ENCODE results near the gene PPIA. TPM values are rescaled to one million over a fixed set of nuclear protein-coding genes. Genes with fewer than 3 reads are reported as not detected.

The PPIA gene
- total and polyA plus RNA-seq, 2 donors (not counting 1 experiment from before 2014, with no cell fraction given): 807 to 1,498 TPM

- peak; percentile 80 for ATAC-seq (ENCODE audit: low read depth)
These were observed 51.6 kb downstream of the PPIA start, which contains the start of gene H2AZ2 for GRCh38 chr7:44847920-44848634. Gene H2AZ2, minus strand, starts transcription at chr7:44848087. Its CDS starts 116 bp downstream, at chr7:44847971.

More at GRCh38 chr7:44847920-44848634, 51.6 kb downstream of the PPIA start, which contains the start of gene H2AZ2:
- ChIA-PET CTCF (interaction anchor here (0.7 to 7.0 kb wide), 29 partner anchors 9 to 289 kb away, joined by 3 to 54 read pairs (median 5); partner anchors contain the start of genes DDX56, OGDH, PPIA and TMED4), POLR2A (interaction anchor here (0.6 to 2.4 kb wide), 17 partner anchors 13 to 779 kb away, joined by 3 to 11 read pairs (median 6); partner anchors contain the start of genes DDX56, OGDH, PPIA and PURB)
- Histone ChIP-seq H4K20me1 (ENCODE audit: control insufficient read depth, insufficient read depth, low read length, poor library complexity, severe bottlenecking) (peaks cover 15% of the 10 kb centered on the region), H3K9ac (ENCODE audit: low read length) (peak within 1 kb of the TSS; percentile 73), H3K79me2 (ENCODE audit: control insufficient read depth, insufficient read depth, low read length) (peaks cover 33% of the 10 kb centered on the region), H3K9me3 (ENCODE audit: control extremely low read depth in 1 of 3, control insufficient read depth in 2 of 3, insufficient read depth in 1 of 3, low read length in 2 of 3) (no peaks in the 10 kb centered on the region), H3K27ac (ENCODE audit: low read length in 2 of 2) (peak within 1 kb of the TSS; percentile 94), H3K4me1 (ENCODE audit: control insufficient read depth in 2 of 2, insufficient read depth in 2 of 2, low read length in 2 of 2) (peaks cover 16 to 24% of the 10 kb centered on the region in 2 donors), H2AFZ (ENCODE audit: insufficient read depth, low read depth, low read length, poor library complexity, severe bottlenecking) (peak within 1 kb of the TSS; percentile 93), H3K4me3 (ENCODE audit: control extremely low read depth in 1 of 5, extremely low read depth in 1 of 5, insufficient read depth in 1 of 5, low read depth in 2 of 5, low read length in 4 of 5) (peak within 1 kb of the TSS; percentile 67 to 97 (median 85)), H3K27me3 (replicated peaks in 1 of 4; ENCODE audit: control extremely low read depth in 1 of 4, control insufficient read depth in 3 of 4, insufficient read depth in 4 of 4, low read length in 3 of 4) (no peaks in the 10 kb centered on the region), H3K4me2 (replicated peaks; ENCODE audit: low read depth, low read length, poor library complexity, severe bottlenecking) (peak within 1 kb of the TSS; percentile 92), H3K36me3 (replicated peaks in 1 of 2; ENCODE audit: control extremely low read depth in 1 of 2, control insufficient read depth in 1 of 2, extremely low read depth in 1 of 2, insufficient read depth in 2 of 2, low read length in 1 of 2) (no peaks in the 10 kb centered on the region)
- H3K27me3 Mint-ChIP-seq: no peaks in the 10 kb centered on the region
- WGBS (ENCODE audit: insufficient coverage): under 1% methylated on average over 70 of the region's 70 CpGs
- intact Hi-C loops (cut with micrococcal nuclease): loop anchor here (1.0 to 5.0 kb wide), 16 partner anchors 9 to 606 kb away; partner anchors contain the start of genes CCM2, NUDCD3, OGDH and PPIA
- H3K9me3 Mint-ChIP-seq (ENCODE audit: insufficient read depth): no peaks in the 10 kb centered on the region
- peak within 1 kb of the TSS; percentile 100 for H3K27ac Mint-ChIP-seq
- TF ChIP-seq CTCF (IDR thresholded peaks at IDR 0.05) (peak; percentile 35), EZH2 (IDR thresholded peaks at IDR 0.05; ENCODE audit: borderline replicate concordance, insufficient read depth, low read depth, low read length, poor library complexity, severe bottlenecking) (no peak)
- DNase-seq: peak; percentile 100
- peak within 1 kb of the TSS; percentile 99 for H3K4me3 Mint-ChIP-seq
- peaks cover 31% of the 10 kb centered on the region for H3K4me1 Mint-ChIP-seq

Measured in B cell (primary cell).